NCI-H2107 treated with DMSO at 0.1 percent for 48 hours (cell line): ENCODE results near the gene ANKHD1.

Source experiments
- DNase-seq: peaks from one replicate; lab custom pipeline; 2025; ENCODE audit not compliant: unreplicated experiment; lab: John Stamatoyannopoulos, UW

The ANKHD1 gene

DNA sequence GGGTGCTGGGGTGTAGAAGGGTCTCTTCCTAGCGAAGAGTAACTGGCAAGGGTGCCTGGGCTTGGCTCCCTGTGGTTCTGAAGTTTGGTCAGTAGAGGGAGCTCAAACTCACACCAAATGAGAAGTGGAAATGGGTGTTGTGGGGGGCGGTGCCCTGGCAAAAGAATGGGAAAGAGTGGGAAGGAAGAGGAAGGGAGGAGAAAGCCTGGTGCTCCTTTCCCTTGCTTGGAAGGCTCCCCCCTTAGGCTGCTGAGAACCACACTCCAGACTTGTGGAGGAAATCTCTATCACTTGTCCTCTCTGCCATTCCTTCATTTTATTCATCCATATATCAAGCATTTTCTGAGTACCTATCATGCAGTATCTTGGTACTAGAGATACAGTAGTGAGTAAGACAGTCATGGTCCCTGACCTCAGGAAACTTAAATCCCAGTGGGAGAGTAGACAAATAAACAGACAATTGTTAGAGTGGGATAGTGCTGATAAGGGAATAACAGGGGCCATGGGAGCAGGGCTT, 28.6 kb upstream of the ANKHD1 start:
- no peak for DNase-seq

GRCh38 chr5:140381351-140381750, 20.3 kb upstream of the ANKHD1 start:
- DNase-seq = no peak

- no peak for DNase-seq
These were observed 19.7 kb upstream of the ANKHD1 start for GRCh38 chr5:140381972-140382371.

- DNase-seq = no peak
These were observed 18.8 kb upstream of the ANKHD1 start for GRCh38 chr5:140382866-140383265.

- no peak for DNase-seq
These were observed 18.3 kb upstream of the ANKHD1 start for GRCh38 chr5:140383300-140383699.

DNA sequence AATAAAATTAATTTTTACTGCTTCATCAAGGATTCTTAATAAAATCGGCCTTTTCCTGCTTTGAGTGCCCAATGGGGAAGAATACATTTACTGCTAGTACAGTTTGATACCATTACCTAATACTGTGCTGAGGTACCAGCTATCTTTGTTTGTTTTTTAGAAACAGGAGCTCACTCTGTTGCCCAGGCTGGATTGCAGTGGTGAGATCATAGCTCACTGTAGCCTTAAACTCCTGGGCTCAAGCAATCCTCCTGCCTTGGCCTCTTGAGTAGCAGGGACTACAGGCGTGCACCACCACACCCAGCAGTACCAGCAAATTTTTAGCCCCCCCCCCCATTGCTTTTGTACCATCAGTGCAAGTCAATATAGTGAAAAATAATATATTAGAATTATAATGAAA, 13.6 kb upstream of the ANKHD1 start:
- DNase-seq = no peak

GRCh38 chr5:140391312-140391711, 10.3 kb upstream of the ANKHD1 start:
- DNase-seq = no peak

DNA sequence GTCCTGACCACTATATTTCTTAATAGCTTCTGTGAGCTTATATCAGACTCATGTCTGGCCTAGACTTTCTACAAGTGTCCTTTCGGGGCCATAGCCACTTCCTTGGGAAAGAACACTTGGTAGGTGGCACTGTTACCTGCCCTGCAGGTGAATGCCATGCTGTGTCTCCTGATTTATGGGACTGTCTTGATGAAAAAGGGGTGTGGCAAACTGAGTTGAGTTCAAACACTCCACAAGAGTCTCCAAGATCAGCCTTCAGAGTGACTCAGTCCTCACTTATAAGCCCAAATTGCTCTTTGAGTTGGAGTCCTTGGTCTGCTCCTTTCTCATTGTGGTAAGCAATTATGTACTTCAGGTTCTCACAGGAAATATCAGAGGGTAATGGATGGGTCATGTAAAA, 9.9 kb upstream of the ANKHD1 start:
- no peak for DNase-seq

DNA sequence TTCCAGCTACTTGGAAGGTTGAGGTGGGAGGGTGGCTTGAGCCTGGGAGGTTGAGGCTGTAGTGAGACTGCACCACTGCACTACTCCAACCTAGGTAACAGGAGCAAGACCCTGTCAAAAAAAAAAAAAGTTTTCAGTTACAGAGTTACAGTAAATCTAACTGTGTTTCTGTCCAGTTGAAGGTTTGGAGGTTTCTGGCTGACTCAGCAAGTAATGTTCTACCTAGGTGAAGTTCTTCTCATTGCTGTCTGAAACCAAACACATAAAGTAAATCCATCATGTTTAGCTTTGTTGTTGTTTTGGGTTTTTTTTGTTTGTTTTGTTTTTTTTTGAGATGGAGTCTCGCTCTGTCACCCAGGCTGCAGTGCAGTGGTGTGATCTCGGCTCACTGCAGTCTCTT, 7.9 kb upstream of the ANKHD1 start:
- DNase-seq = no peak

GRCh38 chr5:140398379-140398811, 3.2 kb upstream of the ANKHD1 start:
- DNase-seq = no peak

- peak; percentile 6 for DNase-seq
These were observed 1.5 kb upstream of the ANKHD1 start for GRCh38 chr5:140399979-140400729.

- peak; percentile 75 for DNase-seq
These were observed 787 bp upstream of the ANKHD1 start for GRCh38 chr5:140400730-140401361.

GRCh38 chr5:140402258-140403074, 833 bp downstream of the ANKHD1 start:
- no peak for DNase-seq

DNA sequence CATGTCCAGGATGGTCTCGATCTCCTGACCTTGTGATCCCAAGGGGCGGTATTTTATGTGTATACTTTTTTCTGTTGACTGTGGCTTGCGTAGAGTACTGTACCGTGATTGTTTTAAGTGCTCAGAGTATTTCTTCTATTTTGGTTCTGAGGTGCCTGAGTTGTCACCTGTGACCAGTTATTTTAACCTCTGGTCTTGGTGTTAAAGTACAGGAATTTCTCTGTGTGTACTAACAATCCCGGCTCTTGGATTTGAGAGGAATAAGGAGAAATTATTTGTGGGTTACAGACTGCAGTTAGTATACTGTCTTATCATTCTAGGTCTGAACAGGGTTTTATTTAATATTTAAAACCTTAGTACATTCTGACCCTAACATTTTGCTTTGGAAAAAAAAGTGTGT, 2.0 kb downstream of the ANKHD1 start:
- DNase-seq = no peak

DNA sequence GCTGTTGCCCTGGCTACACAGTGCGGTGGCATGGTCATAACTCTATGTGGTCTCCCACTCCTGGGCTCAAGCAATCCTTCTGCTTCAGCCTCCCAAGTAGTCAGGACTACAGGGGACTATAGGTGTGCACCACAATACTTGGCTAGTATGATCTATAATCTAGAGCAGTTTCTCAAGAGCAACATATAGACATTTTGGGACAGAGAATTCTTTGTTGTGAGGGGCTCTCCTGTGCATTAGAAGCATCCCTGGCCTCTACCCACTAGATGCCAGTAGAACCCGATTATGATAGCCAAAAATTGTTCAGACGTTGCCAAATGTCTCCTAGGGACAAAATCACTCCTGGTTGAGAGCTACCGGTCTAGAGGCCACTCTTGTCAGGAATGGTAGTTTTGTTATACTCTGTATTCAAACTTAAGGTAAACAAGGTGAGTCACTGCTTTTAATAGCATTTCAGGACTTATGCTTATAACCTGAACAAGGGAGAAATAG, 7.2 kb downstream of the ANKHD1 start:
- DNase-seq = no peak

- DNase-seq = no peak
These were observed 11.6 kb downstream of the ANKHD1 start for GRCh38 chr5:140413230-140413629.

DNA sequence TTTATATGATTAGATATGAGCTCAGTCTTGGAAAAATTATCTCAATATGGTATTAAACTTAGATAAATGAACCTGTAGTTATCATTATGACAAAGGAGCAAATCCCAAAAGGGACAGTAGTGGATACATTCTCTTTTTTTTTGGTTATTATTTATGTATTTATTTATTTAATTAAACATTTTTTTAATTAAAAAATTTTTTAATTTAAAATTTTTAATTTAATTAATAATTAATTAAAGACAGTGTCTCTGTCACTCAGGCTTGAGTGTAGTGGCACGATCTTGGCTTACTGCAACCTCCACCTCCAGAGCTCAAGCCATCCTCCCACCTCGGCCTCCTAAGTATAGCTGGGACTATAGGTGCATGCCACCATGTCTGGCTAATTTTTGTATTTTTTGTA, 15.6 kb downstream of the ANKHD1 start:
- no peak for DNase-seq

- DNase-seq = no peak
These were observed 17.4 kb downstream of the ANKHD1 start for GRCh38 chr5:140418862-140419520.

DNA sequence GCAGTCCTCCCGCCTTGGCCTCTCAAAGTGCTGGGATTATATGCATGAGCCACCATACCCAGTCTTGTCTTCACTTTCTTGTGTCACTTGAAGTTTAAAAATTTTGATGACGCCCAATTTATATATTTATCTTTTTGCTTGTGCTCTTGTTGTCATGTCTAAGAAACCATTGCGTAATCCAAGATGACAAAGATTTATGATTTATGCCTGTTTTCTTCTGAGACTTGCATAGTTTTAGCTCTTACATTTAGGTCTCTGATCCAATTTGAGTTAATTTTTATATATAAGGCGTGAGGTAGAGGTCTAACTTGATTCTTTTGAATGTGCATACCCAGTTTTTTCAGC, 18.6 kb downstream of the ANKHD1 start:
- DNase-seq = no peak

GRCh38 chr5:140420665-140421361, 19.2 kb downstream of the ANKHD1 start:
- no peak for DNase-seq
